Retina (tissue), 1 donor: Measurements from ENCODE around the gene KCNC1.

Experiments used
- DNase-seq: peaks from one replicate; pipeline ENCODE4 v3.0.0-alpha.2; 2016

KCNC1 gene

GRCh38 chr11:17775507-17776211 is 41.1 kb downstream of the KCNC1 start:
- no peak for DNase-seq

- no peak for DNase-seq
These were observed 41.8 kb downstream of the KCNC1 start for GRCh38 chr11:17776212-17776875.

- DNase-seq = no peak
These were observed 42.6 kb downstream of the KCNC1 start for GRCh38 chr11:17777086-17777737.

- no peak for DNase-seq
These were observed 43.1 kb downstream of the KCNC1 start for GRCh38 chr11:17777738-17778091.

GRCh38 chr11:17778352-17778751 is 43.8 kb downstream of the KCNC1 start:
- no peak for DNase-seq

- DNase-seq = no peak
These were observed 44.6 kb downstream of the KCNC1 start for GRCh38 chr11:17778956-17779860.

- no peak for DNase-seq
These were observed 45.4 kb downstream of the KCNC1 start for GRCh38 chr11:17779861-17780594.

- no peak for DNase-seq
These were observed 46.1 kb downstream of the KCNC1 start for GRCh38 chr11:17780668-17781067.

- no peak for DNase-seq
These were observed 46.6 kb downstream of the KCNC1 start for GRCh38 chr11:17781221-17781620.

- no peak for DNase-seq
These were observed 47.0 kb downstream of the KCNC1 start for GRCh38 chr11:17781626-17782025.

- no peak for DNase-seq
These were observed 47.6 kb downstream of the KCNC1 start for GRCh38 chr11:17782145-17782544.

- DNase-seq = no peak
These were observed 48.2 kb downstream of the KCNC1 start for GRCh38 chr11:17782603-17783337.

- DNase-seq = no peak
These were observed 49.3 kb downstream of the KCNC1 start for GRCh38 chr11:17783878-17784277.

- no peak for DNase-seq
These were observed 52.4 kb downstream of the KCNC1 start for GRCh38 chr11:17786824-17787525.

GRCh38 chr11:17788084-17788483 is 53.5 kb downstream of the KCNC1 start:
- DNase-seq = no peak

- DNase-seq = no peak
These were observed 55.9 kb downstream of the KCNC1 start for GRCh38 chr11:17790453-17790852.

GRCh38 chr11:17791144-17791543 is 56.6 kb downstream of the KCNC1 start:
- no peak for DNase-seq

- DNase-seq = no peak
These were observed 57.6 kb downstream of the KCNC1 start for GRCh38 chr11:17792161-17792560.

GRCh38 chr11:17793642-17794170 is 59.1 kb downstream of the KCNC1 start:
- DNase-seq = no peak

- no peak for DNase-seq
These were observed 60.4 kb downstream of the KCNC1 start for GRCh38 chr11:17794981-17795380.

GRCh38 chr11:17796154-17796553 is 61.6 kb downstream of the KCNC1 start:
- no peak for DNase-seq
